Measurements from ENCODE around the gene ZNF189.
"Not testable (repeated sequence)": the region's sequence is repeated elsewhere in the genome, so short reads cannot be mapped to it uniquely, and the experiment has no call there.

The ZNF189 gene

DNA sequence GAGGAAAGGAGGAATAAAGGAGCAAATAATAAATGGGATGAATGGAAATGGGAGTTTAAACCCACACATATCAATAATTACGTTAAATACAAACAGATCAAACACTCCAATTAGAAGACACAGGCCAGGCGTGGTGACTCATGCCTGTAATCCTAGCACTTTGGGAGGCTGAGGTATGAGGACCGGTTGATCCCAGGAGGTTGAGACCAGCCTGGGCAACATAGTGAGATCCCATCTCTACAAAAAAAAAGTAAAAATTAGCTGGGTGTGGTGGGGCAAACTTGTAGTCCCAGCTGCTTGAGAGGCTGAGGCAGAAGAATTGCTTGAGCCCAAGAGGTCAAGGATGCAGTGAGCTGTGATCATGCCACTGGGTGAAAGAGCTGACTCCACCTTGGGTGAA is 17.5 kb upstream of the ZNF189 start:
- FAIRE-seq: no peak

DNA sequence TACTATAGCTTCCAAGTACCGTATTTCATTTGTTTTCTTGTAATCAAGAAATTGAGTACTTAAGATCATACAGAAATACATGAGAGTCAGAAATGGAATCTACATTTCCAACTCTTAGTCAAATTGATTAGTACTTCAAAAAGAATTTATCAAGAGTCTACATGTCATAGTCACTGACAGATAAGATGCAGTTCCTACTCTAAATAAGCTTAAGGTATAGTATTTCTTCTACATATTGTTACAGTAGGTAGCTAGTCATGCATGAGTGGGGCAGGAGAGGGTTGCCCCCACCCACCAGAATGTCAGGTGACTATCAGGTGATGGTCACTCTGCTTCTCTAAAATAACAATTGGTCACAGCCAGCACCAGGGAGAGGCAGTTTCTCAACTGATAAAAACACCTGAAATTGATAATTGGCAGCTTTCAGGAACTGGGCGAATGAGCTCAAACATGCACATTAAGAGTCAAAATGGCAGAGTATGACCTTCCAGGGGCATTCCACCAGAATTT is 16.8 kb upstream of the ZNF189 start:
- FAIRE-seq: no peak

DNA sequence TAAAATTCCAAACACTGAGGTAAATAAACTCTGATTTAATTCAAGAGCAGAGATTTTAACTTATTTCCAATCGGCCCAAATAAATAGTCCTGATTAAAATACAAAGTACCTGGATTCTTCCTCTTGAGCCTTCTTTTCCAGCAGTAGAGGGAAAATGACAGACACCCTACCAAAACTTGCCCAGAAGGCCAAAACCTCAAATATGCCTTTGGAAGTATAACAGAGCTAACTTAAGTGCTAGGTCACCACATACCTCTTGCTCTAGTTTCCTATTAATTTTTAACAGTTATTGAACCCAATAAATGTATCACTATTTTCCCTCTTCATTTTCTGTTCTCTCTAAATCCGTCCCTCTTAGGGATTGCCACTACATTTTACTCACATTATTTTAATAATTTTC is 15.3 kb upstream of the ZNF189 start:
- FAIRE-seq: no peak

DNA sequence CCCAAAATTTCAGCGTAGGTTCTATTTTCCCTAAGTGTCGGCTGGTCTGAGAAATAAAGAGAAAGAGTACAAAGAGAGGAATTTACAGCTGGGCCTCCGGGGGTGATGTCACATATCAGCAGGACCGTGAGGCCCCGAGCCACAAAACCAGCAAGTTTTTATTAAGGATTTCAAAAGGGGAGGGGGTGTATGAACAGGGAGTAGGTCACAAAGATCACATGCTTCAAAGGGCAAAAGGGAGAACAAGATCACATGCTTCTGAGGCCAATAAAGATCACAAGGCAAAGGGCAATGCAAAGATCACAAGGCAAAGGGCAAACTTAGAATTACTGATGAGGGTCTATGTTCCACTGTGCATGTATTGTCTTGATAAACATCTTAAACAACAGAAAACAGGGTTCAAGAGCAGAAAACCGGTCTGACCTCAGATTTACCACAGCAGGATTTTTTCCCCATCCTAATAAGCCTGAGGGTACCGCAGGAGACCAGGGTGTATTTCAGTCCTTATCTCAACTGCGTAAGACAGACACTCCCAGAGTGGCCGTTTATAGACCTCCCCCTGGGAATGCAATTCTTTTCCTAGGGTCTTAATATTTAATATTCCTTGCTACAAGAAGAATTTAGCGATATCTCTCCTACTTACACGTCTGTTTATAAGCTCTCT is 13.6 kb upstream of the ZNF189 start, which contains the start of gene BAAT:
BAAT (minus strand) TSS at position 134 of the 664 bp plus-strand sequence. CDS start 13,602 bp downstream, outside the sequence.
- not testable (repeated sequence) for FAIRE-seq

DNA sequence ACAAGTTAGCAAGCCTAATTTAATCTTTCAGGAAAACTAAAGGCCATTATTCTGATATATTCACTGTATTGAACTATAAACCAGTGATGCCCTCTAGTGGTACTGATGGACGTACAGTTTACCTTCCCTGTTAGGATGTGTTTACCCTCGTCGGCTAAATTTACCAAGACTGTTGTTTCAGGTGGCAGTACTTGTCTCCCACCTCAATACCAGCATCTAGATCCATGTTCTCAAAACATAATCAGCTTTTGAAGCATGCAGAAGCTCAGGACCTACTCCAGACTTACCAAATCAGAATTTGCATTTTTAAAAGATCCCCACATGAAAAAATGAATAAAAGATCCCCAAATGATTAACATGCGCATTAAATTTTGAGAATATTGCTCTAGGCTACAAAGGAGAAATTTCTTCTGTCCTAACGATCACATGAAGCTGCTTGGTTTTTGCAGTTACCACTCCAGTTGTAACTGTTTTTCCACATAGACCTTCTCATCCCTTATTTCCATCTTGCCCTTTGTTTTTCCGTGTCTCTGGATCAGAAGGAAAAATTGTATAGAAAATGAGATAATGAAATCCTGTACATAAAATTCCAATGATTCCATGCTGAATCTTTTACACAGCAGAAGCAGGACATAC is 10.7 kb upstream of the ZNF189 start:
- peak; percentile 96 for FAIRE-seq

DNA sequence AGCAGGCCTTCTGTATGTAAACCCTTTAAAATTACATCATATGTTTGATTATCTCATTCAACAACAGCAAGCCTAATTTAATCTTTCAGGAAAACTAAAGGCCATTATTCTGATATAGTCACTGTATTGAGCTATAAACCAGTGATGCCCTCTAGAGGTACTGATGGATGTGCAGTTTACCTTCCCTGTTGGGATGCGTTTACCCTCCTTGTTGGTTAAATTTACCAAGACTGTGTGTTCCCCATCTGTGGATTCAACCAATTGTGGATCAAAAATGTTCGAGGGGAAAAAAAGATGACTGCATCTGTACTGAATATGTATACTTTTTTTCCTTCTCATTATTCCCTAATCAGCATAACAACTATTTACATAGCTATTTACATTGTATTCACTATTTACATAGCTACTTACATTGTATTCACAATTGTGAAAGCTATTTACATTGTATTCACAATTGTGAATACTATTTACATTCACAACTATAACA is 10.1 kb upstream of the ZNF189 start:
- peak; percentile 97 for FAIRE-seq

DNA sequence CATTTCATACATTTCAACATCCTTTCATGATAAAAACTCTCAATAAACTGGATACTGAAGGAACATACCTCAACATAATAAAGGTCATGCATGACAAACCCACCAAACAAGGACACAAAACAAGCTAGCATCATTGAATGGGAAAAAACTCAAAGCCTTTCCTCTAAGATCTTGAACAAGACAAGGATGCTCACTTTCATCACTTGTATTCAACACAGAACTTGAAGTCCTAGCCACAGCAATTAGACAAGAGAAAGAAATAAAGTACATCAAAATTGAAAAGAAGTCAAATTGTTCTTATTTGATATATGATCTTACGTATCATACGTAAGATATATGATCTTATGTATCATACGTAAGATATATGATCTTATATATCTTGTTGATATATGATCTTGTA is 5.5 kb upstream of the ZNF189 start:
- FAIRE-seq: no peak

DNA sequence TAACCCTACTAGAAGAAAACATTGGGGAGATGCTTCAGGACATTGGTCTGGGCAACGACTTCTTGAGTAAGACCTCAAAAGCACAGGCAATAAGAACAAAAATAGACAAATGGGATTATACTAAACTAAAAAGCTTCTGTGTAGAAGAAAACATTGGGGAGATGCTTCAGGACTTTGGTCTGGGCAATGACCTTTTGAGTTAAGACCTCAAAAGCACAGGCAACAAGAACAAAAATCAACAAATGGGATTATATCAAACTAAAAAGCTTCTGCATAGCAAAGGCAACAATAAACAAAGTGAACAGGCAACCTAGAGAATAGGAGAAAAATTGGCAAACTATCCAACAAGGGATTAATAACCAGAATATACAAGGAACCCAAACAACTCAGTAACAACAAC is 4.0 kb upstream of the ZNF189 start:
- FAIRE-seq: no peak

DNA sequence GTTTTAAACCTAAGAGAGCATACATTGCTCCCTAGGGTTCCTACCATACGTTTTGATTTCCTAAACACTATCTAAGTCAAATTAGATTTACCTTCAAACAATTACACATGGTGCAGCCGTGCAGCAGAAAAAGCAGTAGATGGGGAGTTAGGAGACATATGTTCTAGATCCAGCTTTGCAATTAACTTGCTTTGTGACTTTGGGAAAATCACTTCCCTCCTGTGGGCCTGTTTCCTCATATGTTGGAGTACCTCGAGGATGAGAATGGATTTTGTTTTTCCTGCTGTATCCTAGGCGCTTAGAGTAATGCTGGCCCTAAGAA is 944 bp upstream of the ZNF189 start:
- no peak for FAIRE-seq

DNA sequence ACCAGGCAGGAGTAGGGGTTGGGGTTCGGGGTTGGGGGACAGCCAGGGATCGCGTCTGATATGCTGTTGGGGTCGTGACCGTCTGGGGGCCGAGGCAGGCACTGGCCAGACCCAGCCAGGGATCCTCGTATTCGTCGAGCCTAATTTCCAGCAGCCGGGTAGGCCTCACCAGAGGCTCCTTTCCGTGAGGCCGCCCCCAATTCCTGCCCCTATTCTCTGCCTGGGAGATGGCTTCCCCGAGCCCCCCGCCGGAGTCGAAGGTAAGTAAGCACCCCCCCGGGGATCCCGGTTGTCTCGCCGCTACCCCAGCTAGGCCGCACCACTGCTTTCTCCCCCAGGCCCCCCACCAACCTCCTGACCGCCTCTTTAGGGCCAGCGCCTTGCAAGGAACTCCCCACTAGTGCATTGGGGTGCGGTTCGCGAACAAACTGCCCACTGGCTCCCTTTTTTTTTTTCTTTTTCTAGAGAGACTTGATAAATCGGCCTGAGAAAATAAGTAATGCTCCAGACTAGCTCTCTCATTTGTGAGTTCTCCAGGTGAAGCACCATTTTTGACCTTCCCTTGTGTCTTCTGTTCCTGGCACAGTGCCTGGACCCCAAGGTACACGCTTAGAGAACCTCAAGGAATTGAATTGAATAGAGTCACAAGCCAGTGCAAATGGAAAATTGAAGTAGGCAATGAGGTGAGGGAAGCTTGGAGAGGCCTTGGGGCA is 435 bp downstream of the ZNF189 start:
- no peak for FAIRE-seq

DNA sequence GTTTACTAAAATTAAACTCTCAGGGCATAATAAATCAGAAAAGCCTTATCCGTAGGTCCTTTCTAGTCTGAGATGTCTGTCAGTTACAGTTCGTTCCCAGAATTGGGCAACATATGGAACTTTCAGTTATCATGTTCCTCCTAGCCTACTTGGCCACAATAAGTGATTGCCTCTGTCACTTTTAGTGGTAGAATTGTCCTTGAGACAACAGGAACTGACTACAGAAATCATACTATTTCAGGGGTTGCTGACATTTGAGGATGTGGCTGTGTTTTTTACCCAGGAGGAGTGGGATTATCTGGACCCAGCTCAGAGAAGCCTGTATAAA is 956 bp downstream of the ZNF189 start:
- no peak for FAIRE-seq

DNA sequence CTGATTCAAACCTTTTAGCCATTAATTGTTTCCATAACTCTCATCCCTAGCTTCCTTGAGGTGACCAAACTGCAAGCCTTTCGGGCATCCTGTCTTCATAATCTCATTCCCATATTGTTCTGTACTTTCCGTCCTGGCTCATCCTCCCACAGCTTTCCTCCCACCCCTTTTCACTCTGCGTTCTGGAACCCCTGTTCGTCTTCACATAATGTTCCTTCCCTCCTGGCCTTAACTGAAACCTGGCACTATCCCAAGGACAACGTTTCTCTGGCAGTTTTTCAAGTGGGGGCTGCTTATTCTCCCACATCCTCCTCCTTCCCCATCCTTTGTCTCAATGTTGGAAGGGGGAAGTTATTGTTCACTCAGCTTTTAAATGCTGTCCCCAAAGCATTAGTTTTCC is 1.5 kb downstream of the ZNF189 start:
- no peak for FAIRE-seq

DNA sequence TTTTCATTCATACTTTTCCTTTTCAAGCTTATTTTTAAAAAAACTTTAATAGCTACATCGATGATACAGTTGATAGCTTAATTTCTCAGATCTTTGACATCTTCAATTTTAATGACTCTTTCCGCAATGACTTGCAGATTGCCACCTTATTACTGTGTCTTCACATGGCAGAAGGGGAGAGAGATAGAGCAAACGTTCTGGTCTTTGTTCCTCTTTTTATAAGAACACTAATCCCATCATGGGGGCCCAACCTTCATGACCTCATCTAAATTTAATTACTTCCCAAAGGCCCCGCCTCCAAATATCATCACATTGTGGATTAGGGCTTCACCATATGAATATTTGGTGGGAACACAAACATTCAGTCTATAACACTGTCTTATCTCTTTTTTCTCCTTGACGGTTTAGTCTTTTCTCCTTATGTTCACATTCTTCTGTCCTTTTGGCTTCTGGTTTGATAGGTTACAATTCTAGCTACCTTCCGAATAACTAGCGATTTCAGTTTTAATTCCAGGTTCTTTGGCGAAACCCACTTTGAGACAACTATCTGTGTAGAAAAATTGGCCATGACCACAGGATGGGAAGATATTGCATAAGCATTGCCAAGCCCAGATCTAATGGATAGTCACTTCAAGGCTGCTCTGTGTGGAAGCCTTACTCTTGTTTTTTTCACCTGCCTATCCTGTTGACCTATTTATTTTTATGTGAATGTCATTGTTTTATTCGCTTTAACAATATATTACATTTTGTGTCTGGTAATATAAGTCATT is 5.0 kb downstream of the ZNF189 start:
- FAIRE-seq: no peak

DNA sequence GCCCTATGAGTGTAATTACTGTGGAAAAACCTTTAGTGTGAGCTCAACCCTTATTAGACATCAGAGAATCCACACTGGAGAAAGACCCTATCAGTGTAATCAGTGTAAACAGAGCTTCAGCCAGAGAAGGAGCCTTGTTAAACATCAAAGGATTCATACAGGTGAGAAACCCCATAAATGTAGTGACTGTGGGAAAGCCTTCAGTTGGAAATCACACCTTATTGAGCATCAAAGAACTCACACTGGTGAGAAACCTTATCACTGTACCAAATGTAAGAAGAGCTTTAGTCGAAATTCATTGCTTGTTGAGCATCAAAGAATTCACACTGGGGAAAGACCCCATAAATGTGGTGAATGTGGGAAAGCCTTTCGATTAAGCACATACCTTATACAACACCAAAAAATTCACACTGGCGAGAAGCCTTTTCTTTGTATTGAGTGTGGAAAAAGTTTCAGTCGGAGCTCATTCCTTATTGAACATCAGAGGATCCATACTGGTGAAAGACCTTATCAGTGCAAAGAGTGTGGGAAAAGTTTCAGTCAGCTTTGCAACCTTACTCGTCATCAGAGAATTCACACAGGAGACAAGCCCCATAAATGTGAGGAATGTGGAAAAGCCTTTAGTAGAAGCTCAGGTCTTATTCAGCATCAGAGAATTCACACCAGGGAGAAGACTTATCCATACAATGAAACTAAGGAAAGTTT is 9.9 kb downstream of the ZNF189 start:
- FAIRE-seq: no peak

DNA sequence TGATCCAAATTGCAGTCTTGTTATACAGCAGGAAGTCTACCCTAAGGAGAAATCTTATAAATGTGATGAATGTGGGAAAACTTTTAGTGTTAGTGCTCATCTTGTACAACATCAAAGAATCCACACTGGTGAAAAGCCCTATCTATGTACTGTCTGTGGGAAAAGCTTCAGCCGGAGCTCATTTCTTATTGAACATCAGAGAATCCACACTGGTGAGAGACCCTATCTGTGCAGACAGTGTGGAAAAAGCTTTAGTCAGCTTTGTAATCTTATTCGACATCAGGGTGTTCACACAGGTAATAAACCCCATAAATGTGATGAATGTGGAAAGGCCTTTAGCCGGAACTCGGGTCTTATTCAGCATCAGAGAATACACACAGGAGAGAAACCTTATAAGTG is 10.4 kb downstream of the ZNF189 start:
- FAIRE-seq: no peak

DNA sequence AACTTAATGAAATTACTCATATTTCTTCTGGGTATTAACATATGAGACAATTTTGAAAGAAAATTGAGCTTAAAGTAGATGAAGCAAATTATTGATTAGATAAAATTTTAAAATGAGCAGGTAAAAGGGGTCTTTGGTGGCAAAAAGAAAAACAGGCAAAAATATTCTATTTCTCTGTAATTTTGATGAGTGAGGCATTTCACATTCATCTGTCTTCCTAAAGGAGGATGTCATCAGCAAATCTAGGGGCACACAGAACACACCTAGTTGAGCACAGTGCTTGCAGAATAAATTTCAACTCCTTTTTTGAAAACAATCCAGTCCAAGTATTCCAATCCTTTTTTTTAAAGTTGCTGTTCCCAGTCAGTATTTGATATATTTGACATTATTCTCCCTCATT is 16.2 kb downstream of the ZNF189 start:
- FAIRE-seq: no peak

DNA sequence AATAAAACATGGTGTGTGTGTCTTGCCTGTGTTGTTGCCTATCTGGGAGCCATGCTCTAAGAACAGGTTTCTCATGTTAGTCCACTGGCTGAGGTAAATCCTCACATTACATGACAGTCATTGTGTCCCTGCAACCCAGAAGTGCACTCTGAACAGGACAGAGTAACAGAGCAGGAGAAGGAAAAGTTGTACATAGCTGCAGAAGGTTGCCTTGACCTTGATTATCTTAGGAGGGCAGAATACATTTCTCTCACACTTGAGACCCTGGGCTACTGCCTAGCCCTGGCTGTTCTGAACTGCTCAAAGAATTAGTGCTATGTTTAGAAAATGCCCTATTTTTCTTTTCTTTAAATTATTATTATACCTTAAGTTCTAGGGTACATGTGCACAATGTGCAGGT is 16.9 kb downstream of the ZNF189 start:
- FAIRE-seq: no peak

DNA sequence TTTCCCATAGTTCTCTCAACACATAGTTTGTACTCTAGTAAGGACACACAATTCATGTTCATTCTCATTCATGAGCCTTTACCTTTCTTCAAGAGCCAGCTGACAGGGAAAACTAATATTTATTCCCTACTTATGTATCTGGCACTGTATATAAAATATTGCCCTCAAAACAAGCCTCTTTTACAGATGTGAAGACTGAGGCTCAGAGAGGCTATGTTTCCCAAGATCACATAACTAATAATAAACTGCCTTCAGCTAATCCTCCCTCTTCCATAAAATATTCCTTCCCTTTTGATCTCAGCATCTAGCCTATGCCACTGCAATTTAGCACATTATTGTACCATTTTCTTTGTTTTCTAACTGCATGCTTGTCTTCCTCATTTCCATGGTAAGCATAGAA is 18.7 kb downstream of the ZNF189 start:
- no peak for FAIRE-seq

DNA sequence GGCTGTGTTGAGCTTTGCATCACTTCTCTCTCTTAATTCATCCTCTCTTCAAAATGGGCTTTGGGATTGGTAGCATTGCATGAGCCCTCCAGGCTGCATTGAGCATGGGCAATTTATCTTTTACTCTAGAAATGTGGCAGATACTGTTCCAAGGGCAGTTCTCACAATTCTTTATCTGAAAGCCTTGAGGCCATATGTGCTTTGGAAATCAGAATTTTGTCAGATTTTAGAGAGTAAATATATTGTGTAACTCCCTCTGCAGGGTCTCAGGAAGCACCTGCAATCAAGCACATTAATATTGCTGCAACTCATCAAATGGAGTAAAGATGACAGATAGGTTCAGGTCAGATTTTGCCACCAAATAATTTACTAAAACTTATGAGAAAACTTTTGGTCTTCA is 19.3 kb downstream of the ZNF189 start:
- FAIRE-seq: no peak

DNA sequence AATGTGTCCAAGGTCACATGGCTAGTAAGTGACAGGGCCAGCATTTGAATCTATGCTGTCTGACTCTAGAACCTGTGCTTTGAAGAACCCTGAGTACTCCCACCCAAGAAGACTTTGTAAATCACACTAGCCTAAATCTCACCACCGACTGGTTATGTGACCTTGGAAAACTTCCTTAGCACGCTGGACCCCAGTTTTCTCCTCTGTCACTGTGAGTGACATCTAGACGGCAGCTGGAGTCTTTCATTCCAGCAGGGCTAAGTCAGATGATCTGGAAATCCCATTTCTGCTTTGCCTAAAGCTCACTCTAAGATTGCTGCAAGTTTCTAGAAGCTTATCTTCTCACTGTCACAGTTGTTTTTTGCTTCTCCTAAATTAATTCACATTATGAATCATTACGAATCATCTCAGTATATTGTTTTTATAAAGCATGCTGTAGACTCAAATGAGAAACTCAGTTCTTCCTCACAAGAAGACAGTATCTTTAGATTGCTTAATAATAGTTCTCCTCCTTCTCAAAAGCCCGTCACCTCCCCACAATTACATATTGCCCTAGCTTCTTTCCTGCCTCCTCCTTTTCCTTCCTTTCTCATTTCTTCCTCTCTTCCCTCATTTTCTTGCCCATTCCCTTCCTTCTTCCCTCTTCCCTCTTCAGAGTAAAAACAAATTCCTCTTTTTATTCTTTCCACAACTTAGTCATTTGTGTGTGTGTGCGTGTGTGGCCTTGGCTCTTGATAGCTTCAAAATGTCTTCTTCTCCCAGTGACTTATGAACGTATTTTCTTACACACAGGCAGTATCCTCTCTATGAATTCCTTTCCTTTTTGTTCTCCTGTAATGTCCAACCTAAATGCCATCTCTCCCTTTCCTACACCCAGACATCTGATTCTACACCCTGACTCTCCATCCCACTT is 20.1 kb downstream of the ZNF189 start:
- no peak for FAIRE-seq

DNA sequence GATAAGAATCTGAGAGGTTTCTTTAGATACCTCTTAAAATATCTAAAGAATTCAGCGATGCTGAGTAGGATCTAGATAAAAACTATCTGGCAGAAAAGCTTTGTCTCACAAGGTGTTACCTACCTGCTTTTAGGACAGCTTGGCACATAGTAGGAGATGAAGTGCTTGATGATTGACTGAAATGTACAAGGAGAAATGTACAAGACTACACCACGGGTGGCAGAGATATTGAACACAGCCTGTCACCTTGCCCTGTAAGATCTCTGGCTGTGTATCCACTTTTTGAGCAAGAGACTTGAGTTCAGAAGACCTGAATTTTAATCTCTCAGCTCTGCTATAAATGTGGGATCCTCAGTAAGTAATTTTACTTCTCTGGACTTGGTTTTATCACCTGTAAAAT is 21.2 kb downstream of the ZNF189 start:
- no peak for FAIRE-seq

DNA sequence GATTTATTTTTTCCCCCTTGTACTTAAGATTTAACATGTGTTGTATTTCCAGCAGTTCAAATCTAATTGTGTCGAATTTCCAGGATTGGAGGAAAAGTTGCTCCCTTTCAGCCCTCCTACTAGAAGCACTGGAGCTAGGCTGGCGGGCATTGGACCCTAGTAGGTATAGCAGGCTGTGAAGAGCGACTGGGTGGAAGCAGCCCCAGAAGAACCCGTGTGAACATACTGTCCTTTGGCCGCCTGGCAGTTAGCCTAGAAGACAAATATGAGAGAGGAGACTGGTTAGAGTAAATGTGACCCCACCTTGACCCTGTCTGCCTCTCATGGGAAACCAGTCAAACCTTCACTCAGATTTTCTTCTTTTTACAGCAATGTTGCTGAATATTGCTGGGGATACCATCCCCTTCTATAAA is 23.0 kb downstream of the ZNF189 start:
- no peak for FAIRE-seq

Data from islet of Langerhans (tissue), 1 donor.